Endothelial cell (in vitro differentiated cells): ENCODE results near the gene VPS37C. TPM values are rescaled to one million over a fixed set of nuclear protein-coding genes. Genes with fewer than 3 reads are reported as not detected.

Experiments used
- DNase-seq: peaks from one replicate; pipeline ENCODE4 v3.0.0; 2021; ENCODE audit warnings: low spot score
- H3K27ac Mint-ChIP-seq: one replicate; pipeline ENCODE4 v1.8.0; 2021; ENCODE audit warnings: mixed read lengths, inconsistent platforms; ENCODE audit not compliant: unreplicated experiment
- H3K27me3 Mint-ChIP-seq: one replicate; pipeline ENCODE4 v1.8.0; 2021; ENCODE audit warnings: mild to moderate bottlenecking, moderate library complexity, mixed read lengths, inconsistent platforms; ENCODE audit not compliant: unreplicated experiment
- H3K36me3 Mint-ChIP-seq: one replicate; pipeline ENCODE4 v1.8.0; 2021; ENCODE audit warnings: mild to moderate bottlenecking, low read depth, mixed read lengths, inconsistent platforms; ENCODE audit not compliant: unreplicated experiment
- H3K4me1 Mint-ChIP-seq: one replicate; pipeline ENCODE4 v1.8.0; 2021; ENCODE audit warnings: mild to moderate bottlenecking, mixed read lengths, inconsistent platforms; ENCODE audit not compliant: unreplicated experiment
- H3K4me3 Mint-ChIP-seq: one replicate; pipeline ENCODE4 v1.8.0; 2021; ENCODE audit warnings: mild to moderate bottlenecking, mixed read lengths, inconsistent platforms; ENCODE audit not compliant: unreplicated experiment
- H3K9me3 Mint-ChIP-seq: one replicate; pipeline ENCODE4 v1.8.0; 2021; ENCODE audit warnings: mixed read lengths, inconsistent platforms; ENCODE audit not compliant: unreplicated experiment
- CTCF ChIP-seq: fragments of 200-600 bp; sonication (generic); IDR thresholded peaks from one replicate; pipeline ENCODE4 v1.5.0; 2021; ENCODE audit warnings: antibody characterized with exemption; ENCODE audit not compliant: unreplicated experiment
- total RNA-seq: library from RNA; stranded (reverse); fragmentation: NEBNext Ultra II Directional; extraction: Animal tissue kit (Norgen Biotek cat#: 25700); gene quantifications from one replicate; pipeline ENCODE4 v1.2.1, GENCODE V29; 2021; ENCODE audit not compliant: unreplicated experiment

VPS37C gene
- total RNA-seq, 1 donor from 2014 or later, result 23.9 TPM

GRCh38 chr11:61112575-61112974 lies 48.7 kb downstream of the VPS37C start:
- H3K36me3 Mint-ChIP-seq, result no peaks in the 10 kb centered on the region
- no peaks in the 10 kb centered on the region for H3K4me1 Mint-ChIP-seq
- peaks cover 7% of the 10 kb centered on the region for H3K27me3 Mint-ChIP-seq
- no peaks in the 10 kb centered on the region for H3K9me3 Mint-ChIP-seq
- no peak overlapping the region for H3K4me3 Mint-ChIP-seq
- no peak for TF ChIP-seq CTCF
- H3K27ac Mint-ChIP-seq, result no peak overlapping the region
- DNase-seq, result no peak

GRCh38 chr11:61111786-61112517 lies 49.3 kb downstream of the VPS37C start:
- no peaks in the 10 kb centered on the region for H3K36me3 Mint-ChIP-seq
- TF ChIP-seq CTCF, result no peak
- no peaks in the 10 kb centered on the region for H3K4me1 Mint-ChIP-seq
- no peak overlapping the region for H3K27ac Mint-ChIP-seq
- no peaks in the 10 kb centered on the region for H3K9me3 Mint-ChIP-seq
- DNase-seq, result no peak
- no peak overlapping the region for H3K4me3 Mint-ChIP-seq
- H3K27me3 Mint-ChIP-seq, result peaks cover 7% of the 10 kb centered on the region

- no peak overlapping the region for H3K27ac Mint-ChIP-seq
- H3K27me3 Mint-ChIP-seq, result peaks cover 8% of the 10 kb centered on the region
- H3K36me3 Mint-ChIP-seq, result no peaks in the 10 kb centered on the region
- H3K4me3 Mint-ChIP-seq, result no peak overlapping the region
- no peak for DNase-seq
- no peaks in the 10 kb centered on the region for H3K9me3 Mint-ChIP-seq
- no peak for TF ChIP-seq CTCF
- H3K4me1 Mint-ChIP-seq, result no peaks in the 10 kb centered on the region
Observed at GRCh38 chr11:61111050-61111435, 50.2 kb downstream of the VPS37C start.

- Mint-ChIP-seq H3K27ac (peak overlapping the region; percentile 12), H3K4me1 (no peaks in the 10 kb centered on the region), H3K27me3 (peaks cover 9% of the 10 kb centered on the region), H3K9me3 (no peaks in the 10 kb centered on the region), H3K36me3 (no peaks in the 10 kb centered on the region), H3K4me3 (no peak overlapping the region)
- TF ChIP-seq CTCF, result no peak
- DNase-seq, result no peak
Observed at GRCh38 chr11:61110255-61111049, 50.8 kb downstream of the VPS37C start.

GRCh38 chr11:61109671-61110070 lies 51.6 kb downstream of the VPS37C start:
- H3K4me3 Mint-ChIP-seq, result no peak overlapping the region
- H3K9me3 Mint-ChIP-seq, result no peaks in the 10 kb centered on the region
- H3K4me1 Mint-ChIP-seq, result no peaks in the 10 kb centered on the region
- H3K27ac Mint-ChIP-seq, result no peak overlapping the region
- H3K27me3 Mint-ChIP-seq, result peaks cover 9% of the 10 kb centered on the region
- TF ChIP-seq CTCF, result no peak
- no peak for DNase-seq
- H3K36me3 Mint-ChIP-seq, result no peaks in the 10 kb centered on the region
